ENCODE measurements around the gene EFHC1. TPM values are rescaled to one million over a fixed set of nuclear protein-coding genes. Genes with fewer than 3 reads are reported as not detected.

Gene EFHC1
- total and polyA plus RNA-seq, 2 of the 13 experiments (the other 11 are each of a cell fraction or from before 2014, with no cell fraction given): 23.4 to 29.5 TPM

GRCh38 chr6:52497652-52498408 is 77.7 kb downstream of the EFHC1 start:
- H3K9me3 ChIP-seq (ENCODE audit: low read length): no peaks in the 10 kb centered on the region
- H3K9ac ChIP-seq (ENCODE audit: insufficient read depth, low read depth, low read length): no peak overlapping the region
- intact Hi-C loops (cut with micrococcal nuclease; ENCODE audit: unreplicated experiment) (no loop called here), in situ Hi-C loops (cut with HindIII; ENCODE audit: extremely low pct_ligation_motif_present, low pct_unique_long_range_greater_than_20kb) (no loop called here)
- no peaks in the 10 kb centered on the region for H3K27me3 ChIP-seq (ENCODE audit: control insufficient read depth in 1 of 2, insufficient read depth in 2 of 2, low read length in 2 of 2)
- POLR2A ChIA-PET: no interaction called here
- no peaks in the 10 kb centered on the region for H3K79me2 ChIP-seq (ENCODE audit: insufficient read depth, low read length)
- H3K4me1 ChIP-seq (ENCODE audit: insufficient read depth, low read length): peaks cover 34% of the 10 kb centered on the region
- no peak overlapping the region for H3K4me3 ChIP-seq (replicated peaks in 1 of 3; ENCODE audit: insufficient read depth in 1 of 3, low read depth in 2 of 3, low read length in 3 of 3)
- CTCF ChIA-PET (ENCODE audit: low intra/inter-chr PET ratio, low total read pairs): no interaction called here
- no peak for ATAC-seq
- H3K27ac ChIP-seq (ENCODE audit: extremely low read length, insufficient read depth, low read length): no peak overlapping the region
- WGBS (ENCODE audit: low lambda C conversion rate): 89% methylated on average over 14 of the region's 14 CpGs
- no peak overlapping the region for H2AFZ ChIP-seq (ENCODE audit: low read length)
- H4K20me1 ChIP-seq (ENCODE audit: insufficient read depth, low read length): no peaks in the 10 kb centered on the region
- H3K36me3 ChIP-seq (replicated peaks in 1 of 2; ENCODE audit: control insufficient read depth in 1 of 2, insufficient read depth in 2 of 2, low read length in 2 of 2): peaks cover 2 to 12% of the 10 kb centered on the region in 2 experiments
- H3K4me2 ChIP-seq (ENCODE audit: low read depth, low read length): no peak overlapping the region
- no TSS peak for BruUV-seq (replicated peaks)
- FAIRE-seq: no peak
- TF ChIP-seq CEBPB (IDR thresholded peaks at IDR 0.05; ENCODE audit: borderline replicate concordance, low read depth, low read length): peak; percentile 88
- peak; percentile 72 for TF ChIP-seq RBM22 (optimal IDR thresholded peaks at IDR 0.05; ENCODE audit: low read length)
- 0 out of 2 replicates have a peak, but pooled peaks have one; percentile 14 for TF ChIP-seq NFIC (IDR thresholded peaks at IDR 0.05; ENCODE audit: low read length)
- TF ChIP-seq RXRA (CRISPR knock-in tag; IDR thresholded peaks at IDR 0.05): no peak
- no peak for TF ChIP-seq DNMT3B (CRISPR knock-in tag; conservative IDR thresholded peaks at IDR 0.05)
- TF ChIP-seq FOXA1 (IDR thresholded peaks at IDR 0.05): no peak
- TF ChIP-seq FOXA1 (CRISPR knock-in tag; IDR thresholded peaks at IDR 0.05): no peak
- TF ChIP-seq, protein P1, sequence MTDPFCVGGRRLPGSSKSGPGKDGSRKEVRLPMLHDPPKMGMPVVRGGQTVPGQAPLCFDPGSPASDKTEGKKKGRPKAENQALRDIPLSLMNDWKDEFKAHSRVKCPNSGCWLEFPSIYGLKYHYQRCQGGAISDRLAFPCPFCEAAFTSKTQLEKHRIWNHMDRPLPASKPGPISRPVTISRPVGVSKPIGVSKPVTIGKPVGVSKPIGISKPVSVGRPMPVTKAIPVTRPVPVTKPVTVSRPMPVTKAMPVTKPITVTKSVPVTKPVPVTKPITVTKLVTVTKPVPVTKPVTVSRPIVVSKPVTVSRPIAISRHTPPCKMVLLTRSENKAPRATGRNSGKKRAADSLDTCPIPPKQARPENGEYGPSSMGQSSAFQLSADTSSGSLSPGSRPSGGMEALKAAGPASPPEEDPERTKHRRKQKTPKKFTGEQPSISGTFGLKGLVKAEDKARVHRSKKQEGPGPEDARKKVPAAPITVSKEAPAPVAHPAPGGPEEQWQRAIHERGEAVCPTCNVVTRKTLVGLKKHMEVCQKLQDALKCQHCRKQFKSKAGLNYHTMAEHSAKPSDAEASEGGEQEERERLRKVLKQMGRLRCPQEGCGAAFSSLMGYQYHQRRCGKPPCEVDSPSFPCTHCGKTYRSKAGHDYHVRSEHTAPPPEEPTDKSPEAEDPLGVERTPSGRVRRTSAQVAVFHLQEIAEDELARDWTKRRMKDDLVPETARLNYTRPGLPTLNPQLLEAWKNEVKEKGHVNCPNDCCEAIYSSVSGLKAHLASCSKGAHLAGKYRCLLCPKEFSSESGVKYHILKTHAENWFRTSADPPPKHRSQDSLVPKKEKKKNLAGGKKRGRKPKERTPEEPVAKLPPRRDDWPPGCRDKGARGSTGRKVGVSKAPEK (CRISPR knock-in tag; IDR thresholded peaks at IDR 0.05; ENCODE audit: borderline replicate concordance): no peak
- no peak for TF ChIP-seq DRAP1 (CRISPR knock-in tag; IDR thresholded peaks at IDR 0.05)
- TF ChIP-seq ZNF672 (CRISPR knock-in tag; IDR thresholded peaks at IDR 0.05): no peak
- no peak for TF ChIP-seq KDM5B (CRISPR knock-in tag; IDR thresholded peaks at IDR 0.05; ENCODE audit: borderline replicate concordance)
- TF ChIP-seq POLR2G (IDR thresholded peaks at IDR 0.05; ENCODE audit: low read depth, low read length): 0 out of 2 replicates have a peak, but pooled peaks have one; percentile 35
- peak; percentile 59 for TF ChIP-seq CEBPG (CRISPR knock-in tag; IDR thresholded peaks at IDR 0.05)
- 0 out of 2 replicates have a peak, but pooled peaks have one; percentile 48 for TF ChIP-seq POLR2AphosphoS2 (IDR thresholded peaks at IDR 0.05; ENCODE audit: low read depth, low read length)
- no peak for DNase-seq (ENCODE audit: low spot score)
